H1 (cell line): Measurements from ENCODE around the gene PCNA. TPM values are rescaled to one million over a fixed set of nuclear protein-coding genes. Genes with fewer than 3 reads are reported as not detected.
A peak's percentile ranks its signal among the peaks of the same experiment; 100 is the strongest.

Source experiments
- CTCF ChIA-PET: fragments of 300-600 bp; sonication (Branson Sonifier 250); formaldehyde crosslinking; loops from one replicate; lab custom pipeline; 2021; ENCODE audit not compliant: partially characterized antibody; lab: Charles Lee
- POLR2A ChIA-PET: fragments of 300-600 bp; sonication (Branson Sonifier 250); formaldehyde crosslinking; loops from one replicate; lab custom pipeline; 2021; ENCODE audit warnings: inconsistent platforms; ENCODE audit not compliant: partially characterized antibody; lab: Charles Lee
- DNase-seq, 2 experiments: peaks; one replicate each; pipeline versions ENCODE4 v3.0.0 to v3.0.0-alpha.2; 2010 to 2022; ENCODE audit warnings: low spot score in 2 of 2, low read depth in 1 of 2, mixed read lengths in 1 of 2
- FAIRE-seq: peaks from 2 replicates; lab custom pipeline; 2011; peaks lifted over from hg19 to GRCh38; lab: Jason Lieb, UNC
- H2AFZ ChIP-seq: 2 replicates; pipeline ENCODE4 v1.8.1; 2012; ENCODE audit warnings: low read length, inconsistent platforms
- H2AK5ac ChIP-seq: 2 replicates; pipeline ENCODE4 v1.6.1; 2013; ENCODE audit warnings: low read depth, low read length
- H2BK120ac ChIP-seq: replicated peaks from 2 replicates; pipeline ENCODE3; 2013; ENCODE audit warnings: low read depth, low read length, inconsistent platforms
- H2BK12ac ChIP-seq: 2 replicates; pipeline ENCODE4 v1.6.1; 2013; ENCODE audit warnings: low read depth, low read length
- H2BK15ac ChIP-seq: 2 replicates; pipeline ENCODE4 v1.6.1; 2013; ENCODE audit warnings: low read length
- H2BK20ac ChIP-seq: 2 replicates; pipeline ENCODE4 v1.6.1; 2013; ENCODE audit warnings: low read length
- H2BK5ac ChIP-seq: 2 replicates; pipeline ENCODE4 v1.6.1; 2013; ENCODE audit warnings: low read depth, low read length
- H3K14ac ChIP-seq: 2 replicates; pipeline ENCODE4 v1.6.1; 2013; ENCODE audit warnings: inconsistent platforms; ENCODE audit not compliant: insufficient read length
- H3K18ac ChIP-seq: 2 replicates; pipeline ENCODE4 v1.6.1; 2013; ENCODE audit warnings: low read length; ENCODE audit errors: extremely low read depth
- H3K23ac ChIP-seq: 2 replicates; pipeline ENCODE4 v1.6.1; 2013; ENCODE audit warnings: inconsistent platforms; ENCODE audit not compliant: insufficient read length
- H3K23me2 ChIP-seq: 2 replicates; pipeline ENCODE4 v1.6.1; 2013; ENCODE audit warnings: low read depth, low read length
- H3K27ac ChIP-seq: 2 replicates; pipeline ENCODE4 v1.6.1; 2011; ENCODE audit warnings: low read depth, low read length, inconsistent platforms
- H3K27me3 ChIP-seq, 4 experiments: replicated peaks in 1 of 4; 1 replicate in 1 of 4; 2 replicates in 3 of 4; pipeline versions ENCODE4 v1.6.1 to v1.8.1; 2011 to 2013; ENCODE audit warnings: low read length in 3 of 4, mild to moderate bottlenecking in 3 of 4, inconsistent platforms in 2 of 4, mixed read lengths in 2 of 4, moderate library complexity in 1 of 4; ENCODE audit not compliant: control insufficient read depth in 3 of 4, insufficient read depth in 3 of 4; ENCODE audit errors: extremely low read depth in 1 of 4
- H3K36me3 ChIP-seq, 4 experiments: 2 replicates each; pipeline versions ENCODE4 v1.6.1 to v1.8.1; 2011 to 2013; ENCODE audit warnings: mild to moderate bottlenecking in 4 of 4, low read length in 3 of 4, moderate library complexity in 2 of 4, control low read depth in 1 of 4, inconsistent platforms in 1 of 4; ENCODE audit not compliant: insufficient read depth in 4 of 4, control insufficient read depth in 2 of 4
- H3K4ac ChIP-seq: replicated peaks from 2 replicates; pipeline ENCODE3; 2013; ENCODE audit warnings: low read length, low read depth, mixed read lengths, inconsistent platforms; ENCODE audit not compliant: insufficient read length
- H3K4me1 ChIP-seq, 4 experiments: replicated peaks in 1 of 4; 1 replicate in 1 of 4; 2 replicates in 3 of 4; pipeline versions ENCODE4 v1.6.1 to v1.8.1; 2011 to 2013; ENCODE audit warnings: low read length in 3 of 4, inconsistent platforms in 2 of 4, mixed read lengths in 1 of 4; ENCODE audit not compliant: insufficient read depth in 4 of 4, control insufficient read depth in 3 of 4
- H3K4me2 ChIP-seq, 2 experiments: 2 replicates each; pipeline versions ENCODE4 v1.6.1 to v1.8.1; 2011 to 2013; ENCODE audit warnings: low read depth in 2 of 2, low read length in 2 of 2, control low read depth in 1 of 2, inconsistent platforms in 1 of 2, mild to moderate bottlenecking in 1 of 2; ENCODE audit not compliant: insufficient read depth in 1 of 2
- H3K4me3 ChIP-seq, 4 experiments: fragments of 200-600, 300-600 bp in 1 of 4; sonication (generic), shearing (Covaris generic), sonication (Bioruptor Twin) in 1 of 4; 2 replicates each; pipeline versions ENCODE4 v1.5.1 to v1.8.1; 2011 to 2016; ENCODE audit warnings: low read length in 4 of 4, low read depth in 3 of 4, control low read depth in 2 of 4, inconsistent platforms in 2 of 4, mild to moderate bottlenecking in 2 of 4, mixed read lengths in 1 of 4, moderate library complexity in 1 of 4; ENCODE audit not compliant: insufficient read depth in 2 of 4; ENCODE audit errors: extremely low read depth in 1 of 4
- H3K56ac ChIP-seq: replicated peaks from 2 replicates; pipeline ENCODE3; 2013; ENCODE audit warnings: low read depth, mild to moderate bottlenecking, mixed read lengths, low read length, inconsistent platforms; ENCODE audit not compliant: insufficient read length
- H3K79me1 ChIP-seq: 2 replicates; pipeline ENCODE4 v1.6.1; 2013; ENCODE audit warnings: low read depth, low read length, control low read depth
- H3K79me2 ChIP-seq, 2 experiments: 2 replicates each; pipeline versions ENCODE4 v1.6.1 to v1.8.1; 2012 to 2013; ENCODE audit warnings: low read length in 2 of 2, mild to moderate bottlenecking in 2 of 2, inconsistent platforms in 1 of 2; ENCODE audit not compliant: insufficient read depth in 2 of 2, control insufficient read depth in 1 of 2
- H3K9ac ChIP-seq, 4 experiments: replicated peaks in 1 of 4; 1 replicate in 1 of 4; 2 replicates in 3 of 4; pipeline versions ENCODE4 v1.6.1 to v1.8.1; 2011 to 2013; ENCODE audit warnings: low read depth in 3 of 4, low read length in 3 of 4, control low read depth in 2 of 4, mild to moderate bottlenecking in 2 of 4, moderate library complexity in 2 of 4, inconsistent platforms in 1 of 4; ENCODE audit errors: extremely low read depth in 1 of 4
- H3K9me3 ChIP-seq, 2 experiments: 2 replicates each; pipeline versions ENCODE4 v1.6.1 to v1.8.1; 2012 to 2013; ENCODE audit warnings: mild to moderate bottlenecking in 2 of 2, moderate library complexity in 2 of 2, control low read depth in 1 of 2, inconsistent platforms in 1 of 2, low read depth in 1 of 2, low read length in 1 of 2, mixed read lengths in 1 of 2; ENCODE audit not compliant: insufficient read depth in 2 of 2
- H4K20me1 ChIP-seq, 2 experiments: replicated peaks in 1 of 2; 2 replicates each; pipeline versions ENCODE3 to v1.8.1; 2011 to 2013; ENCODE audit warnings: inconsistent platforms in 2 of 2, low read length in 2 of 2, mild to moderate bottlenecking in 1 of 2; ENCODE audit not compliant: insufficient read depth in 2 of 2, control insufficient read depth in 1 of 2
- H4K5ac ChIP-seq: 2 replicates; pipeline ENCODE4 v1.6.1; 2013; ENCODE audit warnings: low read length, low read depth, mixed read lengths, inconsistent platforms; ENCODE audit not compliant: insufficient read length
- H4K8ac ChIP-seq: 2 replicates; pipeline ENCODE4 v1.8.0; 2013; ENCODE audit warnings: mild to moderate bottlenecking, moderate library complexity, low read length, inconsistent platforms; ENCODE audit not compliant: insufficient read depth; ENCODE audit errors: extremely low read depth
- H4K91ac ChIP-seq: replicated peaks from 2 replicates; pipeline ENCODE3; 2013; ENCODE audit warnings: low read length, mixed read lengths, inconsistent platforms; ENCODE audit not compliant: insufficient read length
- BCL11A ChIP-seq, 2 experiments: IDR thresholded peaks; one replicate each; pipeline ENCODE4 v1.6.1; 2011; ENCODE audit warnings: low read depth in 2 of 2, low read length in 2 of 2, mild to moderate bottlenecking in 2 of 2
- CBX5 ChIP-seq: fragments of 300-800, 300-1000 bp; sonication (generic); IDR thresholded peaks from 2 replicates; pipeline ENCODE4 v1.7.1; 2016; ENCODE audit warnings: antibody characterized with exemption, low read length, low read depth
- EP300 ChIP-seq, 2 experiments: IDR thresholded peaks; 1 replicate in 1 of 2; 2 replicates in 1 of 2; pipeline ENCODE4 v1.6.1; 2011 to 2012; ENCODE audit warnings: low read depth in 2 of 2, low read length in 2 of 2, mild to moderate bottlenecking in 2 of 2, borderline replicate concordance in 1 of 2, inconsistent platforms in 1 of 2, moderate library complexity in 1 of 2
- KDM4A ChIP-seq: IDR thresholded peaks from one replicate; pipeline ENCODE4 v1.7.1; 2012; ENCODE audit warnings: low read depth, mild to moderate bottlenecking, moderate library complexity, low read length, inconsistent platforms; ENCODE audit not compliant: severe bottlenecking
- RBBP5 ChIP-seq: IDR thresholded peaks from 2 replicates; pipeline ENCODE4 v1.7.1; 2012; ENCODE audit warnings: low read depth, mild to moderate bottlenecking, inconsistent platforms, low read length, moderate library complexity, borderline replicate concordance
- RFX5 ChIP-seq: IDR thresholded peaks from 2 replicates; pipeline ENCODE4 v1.6.1; 2011; ENCODE audit warnings: low read depth, low read length, improper control_type of control experiment, borderline replicate concordance
- RNF2 ChIP-seq: fragments of 200-900, 300-1000 bp; sonication (generic); IDR thresholded peaks from 2 replicates; pipeline ENCODE4 v1.7.1; 2016; ENCODE audit warnings: borderline replicate concordance, low read depth, mild to moderate bottlenecking, antibody characterized with exemption, low read length; ENCODE audit not compliant: poor library complexity, severe bottlenecking; ENCODE audit errors: missing control alignments
- SAP30 ChIP-seq: fragments of 300-600 bp; sonication (generic); IDR thresholded peaks from 2 replicates; pipeline ENCODE4 v1.7.1; 2012; ENCODE audit warnings: low read length, moderate library complexity, mild to moderate bottlenecking, inconsistent platforms; ENCODE audit not compliant: insufficient read depth, insufficient replicate concordance
- SIN3A ChIP-seq, 2 experiments: IDR thresholded peaks in 1 of 2; conservative IDR thresholded peaks in 1 of 2; 2 replicates each; pipeline ENCODE4 v1.6.1; 2011 to 2012; ENCODE audit warnings: low read length in 2 of 2, improper control_type of control experiment in 1 of 2, low read depth in 1 of 2, mild to moderate bottlenecking in 1 of 2
- SRF ChIP-seq: IDR thresholded peaks from 2 replicates; pipeline ENCODE4 v1.6.1; 2011; ENCODE audit warnings: mild to moderate bottlenecking, low read depth, low read length, moderate library complexity
- SUZ12 ChIP-seq: fragments of 200-600 bp; sonication (generic); IDR thresholded peaks from 2 replicates; pipeline ENCODE4 v1.6.1; 2012; ENCODE audit warnings: mild to moderate bottlenecking, inconsistent platforms, low read length, moderate library complexity, mixed read lengths
- WGBS, 2 experiments: shearing (Covaris generic) in 1 of 2; methylation state at CpG; one replicate each; pipeline versions ENCODE4 v1.1.6 to v1.1.7; 2013 to 2015; ENCODE audit warnings: low lambda C conversion rate in 2 of 2, mixed read lengths in 2 of 2, inconsistent platforms in 1 of 2, low coverage in 1 of 2, missing lambda C conversion rate in 1 of 2; ENCODE audit not compliant: insufficient replicate concordance in 2 of 2, insufficient coverage in 1 of 2, insufficient read length in 1 of 2; ENCODE audit errors: extremely low coverage in 1 of 2, missing lambda C conversion rate in 1 of 2; 5-methylcytosine and 5-hydroxymethylcytosine counted together
- polyA plus RNA-seq, 7 experiments: library from polyadenylated mRNA; depleted of rRNA in 3 of 7; stranded (reverse) in 5 of 7; unstranded in 2 of 7; fragments of >200 nt in 5 of 7; fragments of 200-250 nt in 2 of 7; gene quantifications; 1 replicate in 5 of 7; 2 replicates in 1 of 7; 4 replicates in 1 of 7; pipeline versions ENCODE4 v1.2.1 to v1.2.3, GENCODE V29; 2011 to 2013; ENCODE audit warnings: missing spikeins in 2 of 7, mixed read lengths in 2 of 7
- total RNA-seq: library from RNA; stranded (reverse); fragmentation: NEBNext Ultra II Directional; extraction: Animal tissue kit (Norgen Biotek cat#: 25700); gene quantifications from 2 replicates; pipeline ENCODE4 v1.2.1, GENCODE V29; 2021

PCNA gene
- total and polyA plus RNA-seq, 2 of the 8 experiments (the other 6 are each of a cell fraction or from before 2014, with no cell fraction given) = 290 to 737 TPM

- H3K4me3 ChIP-seq = no peak overlapping the region
- no peaks in the 10 kb centered on the region for H4K20me1 ChIP-seq
- no peaks in the 10 kb centered on the region for H3K9me3 ChIP-seq
- H3K23ac ChIP-seq = no peak overlapping the region
- H2BK20ac ChIP-seq = no peak overlapping the region
- H3K56ac ChIP-seq = no peak overlapping the region
- H2BK12ac ChIP-seq = 0 out of 2 replicates have a peak overlapping the region, but pooled peaks have one; percentile 27
- no peak for FAIRE-seq
- H3K27me3 ChIP-seq = no peaks in the 10 kb centered on the region
- H4K8ac ChIP-seq = no peak overlapping the region; the same call in 1 of the 2 replicates
- H3K23me2 ChIP-seq = no peaks in the 10 kb centered on the region
- H3K4me1 ChIP-seq = peaks cover 0 to 3% (median 0%) of the 10 kb centered on the region in 4 experiments; a peak in 1 of 7 replicates
- no peak overlapping the region for H4K5ac ChIP-seq
- no peak overlapping the region for H3K18ac ChIP-seq
- H2BK120ac ChIP-seq = no peak overlapping the region
- DNase-seq = no peak
- no peak overlapping the region for H3K4me2 ChIP-seq
- H2BK15ac ChIP-seq = no peak overlapping the region
- no peak overlapping the region for H2AK5ac ChIP-seq
- WGBS, 2 experiments = 87% methylated on average over 7 of the region's 7 CpGs; no CpG with 5 or more reads in 1 of the 2 experiments
- H3K79me1 ChIP-seq = no peaks in the 10 kb centered on the region
- no peak overlapping the region for H3K14ac ChIP-seq
- H3K27ac ChIP-seq = no peak overlapping the region
- no peak overlapping the region for H4K91ac ChIP-seq
- H2AFZ ChIP-seq = no peak overlapping the region
- H3K4ac ChIP-seq = no peak overlapping the region
- POLR2A ChIA-PET = interaction anchor here (0.6 to 0.7 kb wide), 2 partner anchors 16 to 37 kb away, joined by 3 read pairs; no protein-coding TSS in a partner anchor
- H3K9ac ChIP-seq = no peak overlapping the region
- CTCF ChIA-PET = interaction anchor here (0.8 to 2.4 kb wide), 2 partner anchors 8 to 10 kb away, joined by 4 to 14 read pairs; no protein-coding TSS in a partner anchor
- no peaks in the 10 kb centered on the region for H3K36me3 ChIP-seq
- no peak overlapping the region; the same call in 1 of the 2 replicates for H2BK5ac ChIP-seq
- no peaks in the 10 kb centered on the region for H3K79me2 ChIP-seq
- no peak for TF ChIP-seq KDM4A
- no peak for TF ChIP-seq RBBP5
- TF ChIP-seq EP300 (IDR thresholded peaks at IDR 0.05; ENCODE audit: borderline replicate concordance in 1 of 2, low read depth in 2 of 2, low read length in 2 of 2) = no peak
- no peak for TF ChIP-seq SRF
- no peak for TF ChIP-seq SIN3A (conservative IDR thresholded peaks at IDR 0.05 in 1 of 2, IDR thresholded peaks at IDR 0.05 in 1 of 2; ENCODE audit: low read depth in 1 of 2, low read length in 2 of 2)
- no peak for TF ChIP-seq SUZ12
- no peak for TF ChIP-seq SAP30
- TF ChIP-seq RFX5 = no peak
- TF ChIP-seq CBX5 = no peak
- TF ChIP-seq BCL11A (IDR thresholded peaks at IDR 0.05; ENCODE audit: low read depth in 2 of 2, low read length in 2 of 2) = no peak
- no peak for TF ChIP-seq RNF2
These were observed 54.4 kb downstream of the PCNA start for GRCh38 chr20:5065166-5065878.
